Activated T-cell treated with anti-CD3 and anti-CD28 coated beads for 1 hour (primary cell): Measurements from ENCODE around the gene C8A.

Source experiments
- DNase-seq: peaks from one replicate; pipeline ENCODE4 v3.0.0-alpha.2; 2020; ENCODE audit warnings: low read depth

Gene C8A

GRCh38 chr1:56894014-56894413 lies 39.4 kb downstream of the C8A start:
- no peak for DNase-seq

- DNase-seq = no peak
Observed at GRCh38 chr1:56897150-56898004, 42.8 kb downstream of the C8A start.

- no peak for DNase-seq
Observed at GRCh38 chr1:56898005-56898373, 43.4 kb downstream of the C8A start.

- no peak for DNase-seq
Observed at GRCh38 chr1:56898879-56899278, 44.3 kb downstream of the C8A start.

- DNase-seq = no peak
Observed at GRCh38 chr1:56901716-56902115, 47.1 kb downstream of the C8A start.

- DNase-seq = no peak
Observed at GRCh38 chr1:56903778-56904177, 49.2 kb downstream of the C8A start.

GRCh38 chr1:56904663-56905397 lies 50.2 kb downstream of the C8A start:
- DNase-seq = no peak

GRCh38 chr1:56905667-56906066 lies 51.1 kb downstream of the C8A start:
- no peak for DNase-seq

GRCh38 chr1:56908619-56909221 lies 54.1 kb downstream of the C8A start:
- DNase-seq = no peak

- no peak for DNase-seq
Observed at GRCh38 chr1:56910441-56910985, 55.9 kb downstream of the C8A start.

DNA sequence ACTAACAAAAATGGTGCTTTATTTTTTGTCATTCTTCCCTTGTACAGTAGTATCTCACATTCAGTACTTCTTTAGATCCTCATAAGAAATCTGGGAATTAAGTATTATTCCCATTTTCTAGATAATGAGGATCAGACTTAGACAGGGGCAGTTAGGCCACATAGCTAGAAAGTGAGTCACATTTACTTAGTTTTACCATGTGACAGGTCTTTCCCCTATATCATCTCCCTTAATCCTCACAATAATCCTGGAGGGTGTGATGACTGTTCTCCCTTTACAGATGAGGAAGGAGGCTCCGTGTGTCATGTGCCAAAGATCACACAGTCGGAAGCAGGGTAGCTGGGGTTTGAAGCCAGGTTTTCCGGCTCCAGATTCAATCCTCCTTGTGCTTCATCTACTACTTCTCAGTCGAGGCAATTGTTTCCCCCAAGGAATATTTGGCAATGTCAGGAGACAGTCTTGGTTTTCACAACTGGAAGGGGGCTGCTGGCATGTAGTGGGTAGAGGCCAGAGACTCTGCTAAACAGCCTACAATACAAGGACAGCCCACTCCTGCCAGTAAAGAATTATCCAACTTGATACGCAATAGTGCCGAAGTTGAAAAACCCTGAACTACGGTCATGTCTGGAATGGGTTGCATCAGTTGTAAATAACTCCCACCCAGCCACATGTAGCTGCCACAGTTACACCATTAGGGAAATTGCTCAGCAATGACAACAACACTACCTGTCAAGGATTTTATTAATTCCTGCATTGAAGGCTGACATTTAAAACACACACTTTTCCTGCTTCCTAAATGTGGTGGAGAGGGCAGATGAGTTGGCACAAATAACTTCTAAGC lies 56.7 kb downstream of the C8A start:
- no peak for DNase-seq

DNA sequence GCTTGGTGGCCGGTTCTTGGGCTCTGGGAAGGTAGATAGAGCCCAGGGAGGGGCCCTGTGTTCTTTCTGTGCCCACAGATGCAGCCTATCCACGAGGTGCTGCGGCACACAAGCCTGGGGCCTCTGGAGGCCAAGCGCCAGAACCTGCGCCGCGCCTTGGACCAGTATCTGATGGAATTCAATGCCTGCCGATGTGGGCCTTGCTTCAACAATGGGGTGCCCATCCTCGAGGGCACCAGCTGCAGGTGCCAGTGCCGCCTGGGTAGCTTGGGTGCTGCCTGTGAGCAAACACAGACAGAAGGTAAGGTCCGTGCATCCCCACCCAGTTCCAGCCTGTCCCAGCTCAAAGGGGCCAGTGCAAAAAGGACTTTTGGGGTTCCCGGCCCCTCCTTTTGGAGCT lies 57.7 kb downstream of the C8A start:
- no peak for DNase-seq

DNA sequence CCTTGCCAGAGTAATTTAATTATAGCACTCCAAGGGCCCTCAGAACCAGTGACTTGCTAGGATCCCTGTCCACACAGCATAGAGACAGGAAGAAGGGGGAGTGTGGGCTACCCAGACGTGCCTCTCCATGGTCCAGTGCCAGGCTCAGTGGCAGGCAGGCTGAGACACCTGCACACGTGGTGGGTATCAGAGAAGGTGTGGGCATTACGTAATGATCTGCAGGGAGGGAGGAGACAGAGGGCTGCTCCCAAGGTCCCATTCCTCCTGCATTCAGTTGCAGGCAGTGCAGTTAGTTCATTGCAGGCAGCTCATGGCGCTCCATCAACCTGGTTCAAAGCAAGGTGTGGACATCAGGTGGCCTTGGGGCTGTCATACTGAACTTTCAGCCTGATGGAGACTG lies 61.4 kb downstream of the C8A start:
- no peak for DNase-seq

DNA sequence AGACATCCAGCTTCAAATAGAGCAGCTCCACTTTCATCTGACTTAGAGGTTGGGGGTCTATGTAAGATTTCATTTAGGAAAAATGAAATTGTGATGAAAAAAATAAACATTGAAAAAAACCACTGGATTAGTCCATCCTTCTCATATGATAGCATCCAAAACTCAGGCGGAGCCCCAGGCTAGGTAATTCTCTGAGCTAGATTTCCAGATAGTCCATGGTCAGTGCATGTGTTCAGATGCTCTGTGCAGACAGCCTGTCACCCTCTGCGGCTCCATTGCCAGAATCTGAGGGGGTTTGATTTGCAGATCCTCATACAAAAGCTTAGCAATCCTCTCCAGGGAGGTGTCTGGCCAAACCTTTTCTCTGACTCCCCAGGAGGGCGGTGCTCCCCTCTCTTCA lies 62.0 kb downstream of the C8A start:
- no peak for DNase-seq

- no peak for DNase-seq
Observed at GRCh38 chr1:56917356-56917755, 62.8 kb downstream of the C8A start.

DNA sequence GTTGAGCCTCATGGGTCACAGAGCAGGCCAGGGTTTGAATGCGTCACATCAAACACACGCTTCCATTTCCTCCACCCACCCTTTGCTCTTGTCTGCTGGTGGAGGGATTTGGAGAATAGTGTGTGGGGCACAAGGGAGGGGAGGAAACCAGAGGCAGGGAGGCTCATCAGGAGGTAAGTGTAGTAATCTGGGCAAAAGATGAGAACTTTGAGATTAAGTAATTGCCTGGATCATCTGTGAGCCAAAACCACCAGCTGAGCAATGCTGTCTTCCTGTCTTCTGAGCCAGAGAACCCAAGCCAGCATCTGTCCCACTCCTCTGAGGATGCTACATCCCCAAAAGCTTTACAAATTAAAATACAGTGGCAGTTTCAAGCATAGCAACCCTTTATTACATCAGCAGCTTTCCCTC lies 66.0 kb downstream of the C8A start:
- DNase-seq = no peak

GRCh38 chr1:56921479-56921878 lies 66.9 kb downstream of the C8A start:
- DNase-seq = no peak

GRCh38 chr1:56922070-56922469 lies 67.5 kb downstream of the C8A start:
- DNase-seq = no peak

DNA sequence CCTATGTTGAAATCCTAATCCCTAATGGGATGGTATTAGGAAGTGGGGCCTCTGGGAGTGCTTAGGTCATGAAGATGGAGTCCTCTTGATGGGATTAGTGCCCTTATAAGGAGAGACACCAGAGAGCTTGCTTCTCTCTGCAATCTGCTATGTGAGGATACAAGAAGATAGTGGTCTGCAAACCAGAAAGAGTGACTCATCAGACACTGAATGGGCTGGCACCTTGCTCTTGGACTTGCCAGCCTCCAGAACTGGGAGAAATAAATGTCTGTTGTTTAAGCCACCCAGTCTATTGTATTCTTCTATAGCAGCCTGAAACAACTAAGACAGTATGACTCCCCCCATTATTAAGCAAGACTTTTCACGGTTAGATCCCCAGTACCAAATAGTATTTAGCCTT lies 67.9 kb downstream of the C8A start:
- no peak for DNase-seq

- no peak for DNase-seq
Observed at GRCh38 chr1:56923201-56923600, 68.6 kb downstream of the C8A start.

GRCh38 chr1:56924116-56924515 lies 69.5 kb downstream of the C8A start:
- DNase-seq = no peak

- DNase-seq = no peak
Observed at GRCh38 chr1:56925193-56925592, 70.6 kb downstream of the C8A start.
